ENCODE results near the gene KRTAP22-1.

KRTAP22-1 gene

GRCh38 chr21:30628109-30628508, 27.2 kb downstream of the KRTAP22-1 start:
- no peak for DNase-seq

GRCh38 chr21:30629200-30629599, 28.3 kb downstream of the KRTAP22-1 start:
- DNase-seq = no peak

GRCh38 chr21:30634906-30635305, 34.0 kb downstream of the KRTAP22-1 start, which contains the start of gene KRTAP20-2:
TSS of gene KRTAP20-2 (plus strand) at chr21:30635206. CDS start at chr21:30635264, 58 bp downstream.
- DNase-seq = no peak

- DNase-seq = no peak
These were observed 37.8 kb downstream of the KRTAP22-1 start for GRCh38 chr21:30638686-30639085.

- DNase-seq = no peak
These were observed 41.7 kb downstream of the KRTAP22-1 start, which contains the start of gene KRTAP20-3 for GRCh38 chr21:30642564-30642963. TSS of gene KRTAP20-3 (plus strand) at chr21:30642864.

- DNase-seq = no peak
These were observed 46.1 kb downstream of the KRTAP22-1 start for GRCh38 chr21:30646904-30647414.
